ENCODE results near the gene ADORA2A. TPM values are rescaled to one million over a fixed set of nuclear protein-coding genes. Genes with fewer than 3 reads are reported as not detected.

ADORA2A gene
- total RNA-seq, 4 donors from 2014 or later, result 2.6 to 4.2 (median 3.5) TPM

GRCh38 chr22:24406322-24407277 lies 20.8 kb upstream of the ADORA2A start:
- H3K27ac ChIP-seq, result peak overlapping the region in 2 of 4 donors; percentile 23 to 49
- H3K4me1 ChIP-seq, result peaks cover 0 to 40% (median 9%) of the 10 kb centered on the region in 4 donors
- no peak for DNase-seq (ENCODE audit: low spot score in 2 of 2)
- H3K9me3 ChIP-seq, result no peaks in the 10 kb centered on the region
- 65 to 70% methylated on average over 19 of the region's 19 CpGs for WGBS, 2 donors
- peaks cover 0 to 29% (median 0%) of the 10 kb centered on the region in 3 donors for H3K36me3 ChIP-seq
- H3K27me3 ChIP-seq, result no peaks in the 10 kb centered on the region
- TF ChIP-seq EP300 (IDR thresholded peaks at IDR 0.05) (no peak), CTCF (IDR thresholded peaks at IDR 0.05) (no peak), POLR2A (IDR thresholded peaks at IDR 0.05) (no peak)
- H3K4me3 ChIP-seq, result no peak overlapping the region

DNA sequence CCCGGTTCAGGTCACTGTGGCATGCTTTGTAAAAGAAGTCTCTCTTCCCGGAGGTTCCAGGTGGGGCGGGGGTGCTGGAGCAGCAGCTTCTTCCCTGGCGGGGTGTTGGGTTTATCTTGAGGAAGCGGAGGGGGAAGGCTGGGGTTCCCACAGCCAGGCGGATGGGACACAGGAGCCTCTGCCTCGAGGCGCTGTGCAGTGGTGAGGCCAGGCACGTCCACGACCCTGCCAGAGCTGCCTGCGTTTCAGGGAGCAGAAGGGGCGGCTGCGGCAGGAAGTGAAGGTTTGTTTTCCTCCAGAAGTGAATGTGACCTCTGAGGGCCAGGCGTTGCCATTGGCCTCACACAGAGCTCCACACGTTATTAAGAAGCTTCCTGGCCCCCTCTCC lies 20.1 kb upstream of the ADORA2A start:
- Histone ChIP-seq H3K27ac (peak overlapping the region in 2 of 4 donors; percentile 23 to 49), H3K4me1 (peaks cover 0 to 35% (median 8%) of the 10 kb centered on the region in 4 donors), H3K36me3 (peaks cover 0 to 36% (median 0%) of the 10 kb centered on the region in 3 donors), H3K27me3 (no peaks in the 10 kb centered on the region), H3K4me3 (no peak overlapping the region), H3K9me3 (no peaks in the 10 kb centered on the region)
- no peak for DNase-seq (ENCODE audit: low spot score in 2 of 2)
- WGBS, 2 donors, result 36 to 55% methylated on average over 15 of the region's 15 CpGs
- TF ChIP-seq CTCF (IDR thresholded peaks at IDR 0.05), result no peak
- no peak for TF ChIP-seq EP300 (IDR thresholded peaks at IDR 0.05)
- no peak for TF ChIP-seq POLR2A (IDR thresholded peaks at IDR 0.05)

DNA sequence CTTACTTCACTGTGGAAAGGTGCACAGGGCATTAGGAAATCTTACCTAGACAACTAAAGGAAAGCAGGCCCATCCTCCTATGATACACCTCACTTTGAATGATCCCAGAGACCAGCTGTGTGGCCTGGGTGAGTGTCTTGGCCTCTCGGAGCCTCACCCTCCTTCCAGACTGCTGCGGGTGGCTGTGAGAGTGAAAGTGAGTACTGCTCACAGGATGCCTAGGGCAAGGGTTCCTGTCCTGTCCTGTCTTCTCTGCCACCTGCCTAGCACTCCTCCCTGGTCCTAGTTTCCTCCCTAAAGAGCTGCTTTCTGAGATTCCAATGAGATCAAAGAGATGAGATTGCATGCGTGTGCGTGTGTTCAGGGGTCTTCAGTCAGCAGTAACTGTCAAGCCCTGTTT lies 19.5 kb upstream of the ADORA2A start:
- 82 to 86% methylated on average over 4 of the region's 4 CpGs for WGBS, 2 donors
- DNase-seq (ENCODE audit: low spot score in 2 of 2), result no peak
- no peak overlapping the region for H3K4me3 ChIP-seq
- H3K27ac ChIP-seq, result peak overlapping the region in 1 of 4 donors; percentile 13
- no peaks in the 10 kb centered on the region for H3K9me3 ChIP-seq
- peaks cover 0 to 29% (median 5%) of the 10 kb centered on the region in 4 donors for H3K4me1 ChIP-seq
- peaks cover 0 to 42% (median 0%) of the 10 kb centered on the region in 3 donors for H3K36me3 ChIP-seq
- no peak for TF ChIP-seq EP300 (IDR thresholded peaks at IDR 0.05)
- no peak for TF ChIP-seq CTCF (IDR thresholded peaks at IDR 0.05)
- TF ChIP-seq POLR2A (IDR thresholded peaks at IDR 0.05), result no peak
- no peaks in the 10 kb centered on the region for H3K27me3 ChIP-seq

DNA sequence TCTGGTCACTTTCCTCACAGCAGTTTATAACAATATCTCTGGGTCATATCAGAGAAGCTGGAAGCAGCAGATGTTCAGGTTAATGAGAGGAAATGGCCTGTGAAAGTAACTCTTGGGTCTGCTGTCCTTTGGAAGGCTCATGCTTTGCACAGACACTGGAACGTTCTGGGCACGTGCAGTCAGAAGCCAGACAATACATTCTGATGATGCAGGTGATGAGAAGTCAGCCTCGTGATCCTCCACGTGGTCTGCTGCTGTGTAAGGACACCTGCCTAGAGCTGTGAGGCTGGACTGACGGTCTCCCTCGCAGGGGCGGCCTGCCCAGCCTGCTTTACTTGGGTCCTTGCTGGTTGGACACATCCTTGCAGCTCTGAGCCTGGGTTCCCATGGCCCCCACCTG lies 18.8 kb upstream of the ADORA2A start:
- Histone ChIP-seq H3K4me3 (no peak overlapping the region), H3K4me1 (peaks cover 0 to 26% (median 4%) of the 10 kb centered on the region in 4 donors), H3K36me3 (peaks cover 0 to 49% (median 0%) of the 10 kb centered on the region in 3 donors), H3K27ac (no peak overlapping the region), H3K9me3 (no peaks in the 10 kb centered on the region), H3K27me3 (no peaks in the 10 kb centered on the region)
- 65 to 87% methylated on average over 7 of the region's 7 CpGs for WGBS, 2 donors
- no peak for DNase-seq (ENCODE audit: low spot score in 2 of 2)
- TF ChIP-seq EP300 (IDR thresholded peaks at IDR 0.05), result no peak
- no peak for TF ChIP-seq POLR2A (IDR thresholded peaks at IDR 0.05)
- TF ChIP-seq CTCF (IDR thresholded peaks at IDR 0.05), result no peak

DNA sequence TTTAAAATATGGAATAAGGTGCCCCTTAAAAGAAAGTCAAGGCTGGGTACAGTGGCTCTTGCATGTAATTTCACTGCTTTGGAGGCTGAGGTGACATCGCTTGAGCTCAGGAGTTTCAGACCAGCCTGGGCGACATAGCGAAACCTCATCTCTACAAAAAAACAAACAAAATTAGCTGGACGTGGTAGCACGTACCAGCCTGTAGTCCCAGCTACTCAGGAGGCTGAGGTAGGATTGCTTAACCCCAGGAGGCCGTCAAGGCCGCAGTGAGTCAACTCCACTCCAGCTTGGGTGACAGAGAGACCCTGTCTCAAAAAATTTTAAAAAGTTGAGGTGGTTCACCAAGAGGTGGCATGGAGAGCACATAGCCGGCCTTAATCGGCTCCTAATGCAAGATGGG lies 17.7 kb upstream of the ADORA2A start:
- Histone ChIP-seq H3K4me1 (peaks cover 0 to 26% (median 4%) of the 10 kb centered on the region in 4 donors), H3K36me3 (peaks cover 0 to 51% (median 4%) of the 10 kb centered on the region in 3 donors), H3K27ac (no peak overlapping the region), H3K9me3 (no peaks in the 10 kb centered on the region), H3K27me3 (no peaks in the 10 kb centered on the region), H3K4me3 (no peak overlapping the region)
- no peak for DNase-seq (ENCODE audit: low spot score in 2 of 2)
- 83 to 90% methylated on average over 9 of the region's 9 CpGs for whole genome bisulfite sequencing, 2 donors
- no peak for TF ChIP-seq CTCF (IDR thresholded peaks at IDR 0.05)
- TF ChIP-seq POLR2A (IDR thresholded peaks at IDR 0.05), result no peak
- TF ChIP-seq EP300 (IDR thresholded peaks at IDR 0.05), result no peak
